Stimulated activated CD4-positive, alpha-beta T cell treated with anti-CD3 and anti-CD28 coated beads, Interleukin-15, amount 100 ng/mL, for 1 hour (primary cell): ENCODE results near the gene APOA1.

Experiments
- DNase-seq, 2 donors: peaks; one replicate each; pipeline ENCODE4 v3.0.0-alpha.2; 2020; ENCODE audit warnings: low read depth in 1 of 2, low spot score in 1 of 2

The APOA1 gene

GRCh38 chr11:116791002-116791812 is 46.2 kb downstream of the APOA1 start:
- DNase-seq, result peak; percentile 50 to 65

GRCh38 chr11:116790167-116791001 is 47.0 kb downstream of the APOA1 start:
- no peak for DNase-seq

GRCh38 chr11:116788975-116789374 is 48.4 kb downstream of the APOA1 start:
- DNase-seq, result no peak

GRCh38 chr11:116788534-116788933 is 48.9 kb downstream of the APOA1 start:
- DNase-seq, result no peak

- DNase-seq, result peak; percentile 69 to 73
Measured at GRCh38 chr11:116787786-116788486, 49.5 kb downstream of the APOA1 start, which contains the start of gene ZPR1. TSS of gene ZPR1 (minus strand) at chr11:116788023. CDS start at chr11:116787990, 33 bp downstream.

- DNase-seq, result no peak
Measured at GRCh38 chr11:116787436-116787785, 50.0 kb downstream of the APOA1 start.

- DNase-seq, result no peak
Measured at GRCh38 chr11:116786966-116787365, 50.5 kb downstream of the APOA1 start.

GRCh38 chr11:116786326-116786725 is 51.1 kb downstream of the APOA1 start:
- DNase-seq, result no peak
